ENCODE measurements around the gene ADARB2. TPM values are rescaled to one million over a fixed set of nuclear protein-coding genes. Genes with fewer than 3 reads are reported as not detected.

Gene ADARB2
- total RNA-seq, 1 experiment from 2014 or later = not detected

DNA sequence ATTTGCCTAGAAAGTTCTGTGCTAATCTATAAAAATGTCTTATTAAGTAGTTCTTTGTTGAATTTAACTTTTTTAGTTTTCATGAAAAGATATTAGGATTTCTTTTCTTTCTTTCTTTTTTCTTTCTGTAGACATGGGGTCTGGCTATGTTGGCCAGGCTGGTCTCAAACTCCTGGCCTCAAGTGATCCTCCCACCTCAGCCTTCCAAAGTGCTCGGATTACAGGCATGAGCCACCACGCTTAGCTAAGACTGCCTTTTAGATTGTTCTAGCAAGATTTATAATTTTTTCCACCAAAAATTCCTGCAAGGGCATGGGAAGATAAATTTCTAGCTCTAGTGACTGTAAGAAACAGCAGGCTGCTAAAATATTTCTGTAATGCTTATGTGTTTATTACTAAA lies 540.7 kb downstream of the ADARB2 start:
- no peaks in the 10 kb centered on the region for H3K36me3 Mint-ChIP-seq (ENCODE audit: insufficient read depth, unreplicated experiment)
- no peak for DNase-seq
- no peaks in the 10 kb centered on the region for H3K9me3 Mint-ChIP-seq (ENCODE audit: low read depth, unreplicated experiment)
- TF ChIP-seq, protein P1, sequence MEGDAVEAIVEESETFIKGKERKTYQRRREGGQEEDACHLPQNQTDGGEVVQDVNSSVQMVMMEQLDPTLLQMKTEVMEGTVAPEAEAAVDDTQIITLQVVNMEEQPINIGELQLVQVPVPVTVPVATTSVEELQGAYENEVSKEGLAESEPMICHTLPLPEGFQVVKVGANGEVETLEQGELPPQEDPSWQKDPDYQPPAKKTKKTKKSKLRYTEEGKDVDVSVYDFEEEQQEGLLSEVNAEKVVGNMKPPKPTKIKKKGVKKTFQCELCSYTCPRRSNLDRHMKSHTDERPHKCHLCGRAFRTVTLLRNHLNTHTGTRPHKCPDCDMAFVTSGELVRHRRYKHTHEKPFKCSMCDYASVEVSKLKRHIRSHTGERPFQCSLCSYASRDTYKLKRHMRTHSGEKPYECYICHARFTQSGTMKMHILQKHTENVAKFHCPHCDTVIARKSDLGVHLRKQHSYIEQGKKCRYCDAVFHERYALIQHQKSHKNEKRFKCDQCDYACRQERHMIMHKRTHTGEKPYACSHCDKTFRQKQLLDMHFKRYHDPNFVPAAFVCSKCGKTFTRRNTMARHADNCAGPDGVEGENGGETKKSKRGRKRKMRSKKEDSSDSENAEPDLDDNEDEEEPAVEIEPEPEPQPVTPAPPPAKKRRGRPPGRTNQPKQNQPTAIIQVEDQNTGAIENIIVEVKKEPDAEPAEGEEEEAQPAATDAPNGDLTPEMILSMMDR (IDR thresholded peaks at IDR 0.05; ENCODE audit: unreplicated experiment) = no peak
- peaks cover 72% of the 10 kb centered on the region for H3K27me3 Mint-ChIP-seq (ENCODE audit: unreplicated experiment)
- no peaks in the 10 kb centered on the region for H3K4me1 Mint-ChIP-seq (ENCODE audit: low read depth, unreplicated experiment)
- intact Hi-C loops (cut with micrococcal nuclease; ENCODE audit: unreplicated experiment) = no loop called here
- no peak overlapping the region for H3K27ac Mint-ChIP-seq (ENCODE audit: unreplicated experiment)
- H3K4me3 Mint-ChIP-seq (ENCODE audit: low read depth, unreplicated experiment) = no peak overlapping the region
- no TSS peak for BruUV-seq (replicated peaks)
- CTCF ChIA-PET = no interaction called here

DNA sequence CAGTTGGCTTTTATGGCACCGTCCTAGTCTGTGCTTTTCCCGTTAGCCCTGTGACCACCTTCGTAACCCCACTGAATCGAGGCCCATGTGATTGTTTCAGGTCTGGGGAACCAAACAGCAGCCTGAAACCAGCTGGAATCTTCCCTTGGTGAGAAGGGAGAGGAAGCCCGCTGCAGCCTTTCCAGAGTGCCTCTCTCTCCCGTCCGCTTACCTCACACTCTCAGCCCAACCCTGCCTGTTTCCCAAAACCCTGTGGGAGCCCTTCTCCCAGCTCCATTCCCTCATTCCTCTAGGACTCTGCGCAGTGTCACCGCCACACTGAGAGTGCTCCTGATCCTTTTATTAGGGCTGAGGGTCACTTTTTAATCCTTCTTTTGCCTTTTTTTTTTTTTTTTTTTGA lies 541.5 kb downstream of the ADARB2 start:
- no peak overlapping the region for H3K4me3 Mint-ChIP-seq (ENCODE audit: low read depth, unreplicated experiment)
- H3K9me3 Mint-ChIP-seq (ENCODE audit: low read depth, unreplicated experiment) = no peaks in the 10 kb centered on the region
- intact Hi-C loops (cut with micrococcal nuclease; ENCODE audit: unreplicated experiment) = no loop called here
- TF ChIP-seq, protein P1 (IDR thresholded peaks at IDR 0.05; ENCODE audit: unreplicated experiment) = no peak
- H3K4me1 Mint-ChIP-seq (ENCODE audit: low read depth, unreplicated experiment) = no peaks in the 10 kb centered on the region
- no peaks in the 10 kb centered on the region for H3K36me3 Mint-ChIP-seq (ENCODE audit: insufficient read depth, unreplicated experiment)
- no peak overlapping the region for H3K27ac Mint-ChIP-seq (ENCODE audit: unreplicated experiment)
- no TSS peak for BruUV-seq (replicated peaks)
- DNase-seq = no peak
- CTCF ChIA-PET = interaction anchor here (0.7 kb wide), 1 partner anchor 841 kb away, joined by 7 read pairs; no protein-coding TSS in a partner anchor
- peaks cover 70% of the 10 kb centered on the region for H3K27me3 Mint-ChIP-seq (ENCODE audit: unreplicated experiment)

DNA sequence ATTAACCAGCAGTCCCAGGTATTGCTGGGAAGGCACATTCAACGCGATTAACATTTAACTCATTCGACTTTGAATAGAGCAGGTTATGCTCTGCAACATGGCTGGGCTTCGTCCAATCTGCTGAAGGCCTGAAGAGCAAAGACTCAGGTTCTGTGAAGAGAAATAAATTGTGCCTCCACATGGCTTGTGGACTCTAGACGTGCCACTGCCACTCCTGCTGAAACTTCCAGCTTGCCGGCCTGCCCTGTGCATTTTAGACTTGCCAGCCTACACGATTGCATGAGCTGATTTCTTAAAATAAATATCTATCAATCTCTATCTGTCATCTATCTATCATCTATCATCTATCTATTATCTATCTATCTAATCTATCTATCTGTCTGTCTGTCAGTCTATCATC lies 543.2 kb downstream of the ADARB2 start:
- intact Hi-C loops (cut with micrococcal nuclease; ENCODE audit: unreplicated experiment) = no loop called here
- no peaks in the 10 kb centered on the region for H3K4me1 Mint-ChIP-seq (ENCODE audit: low read depth, unreplicated experiment)
- H3K9me3 Mint-ChIP-seq (ENCODE audit: low read depth, unreplicated experiment) = no peaks in the 10 kb centered on the region
- no peak overlapping the region for H3K27ac Mint-ChIP-seq (ENCODE audit: unreplicated experiment)
- no TSS peak for BruUV-seq (replicated peaks)
- no peak for DNase-seq
- H3K27me3 Mint-ChIP-seq (ENCODE audit: unreplicated experiment) = peaks cover 76% of the 10 kb centered on the region
- TF ChIP-seq, protein P1 (IDR thresholded peaks at IDR 0.05; ENCODE audit: unreplicated experiment) = no peak
- no peak overlapping the region for H3K4me3 Mint-ChIP-seq (ENCODE audit: low read depth, unreplicated experiment)
- CTCF ChIA-PET = no interaction called here
- no peaks in the 10 kb centered on the region for H3K36me3 Mint-ChIP-seq (ENCODE audit: insufficient read depth, unreplicated experiment)

DNA sequence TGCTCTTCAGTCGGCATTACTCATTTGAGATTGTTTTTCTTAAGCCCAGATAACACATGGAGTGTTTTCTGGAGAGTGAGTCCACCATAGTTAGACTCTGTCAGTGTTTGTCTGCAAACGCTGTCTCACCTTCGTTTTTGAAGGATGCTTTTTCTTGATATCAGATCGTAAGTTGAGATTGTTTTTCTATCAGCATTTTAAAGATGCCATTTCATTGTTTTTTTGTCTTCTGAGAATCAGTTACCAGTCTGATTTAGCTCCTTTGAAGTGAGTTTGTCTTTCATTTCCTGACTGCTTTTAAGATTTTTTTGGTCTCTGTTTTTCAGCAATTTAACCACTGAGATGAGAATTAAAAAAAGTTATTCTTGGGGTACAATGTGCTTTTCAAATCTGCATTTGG lies 543.8 kb downstream of the ADARB2 start:
- intact Hi-C loops (cut with micrococcal nuclease; ENCODE audit: unreplicated experiment) = no loop called here
- Mint-ChIP-seq H3K4me1 (ENCODE audit: low read depth, unreplicated experiment) (no peaks in the 10 kb centered on the region), H3K27me3 (ENCODE audit: unreplicated experiment) (peaks cover 70% of the 10 kb centered on the region), H3K9me3 (ENCODE audit: low read depth, unreplicated experiment) (no peaks in the 10 kb centered on the region), H3K4me3 (ENCODE audit: low read depth, unreplicated experiment) (no peak overlapping the region), H3K36me3 (ENCODE audit: insufficient read depth, unreplicated experiment) (no peaks in the 10 kb centered on the region), H3K27ac (ENCODE audit: unreplicated experiment) (no peak overlapping the region)
- CTCF ChIA-PET = no interaction called here
- TF ChIP-seq, protein P1 (IDR thresholded peaks at IDR 0.05; ENCODE audit: unreplicated experiment) = no peak
- no peak for DNase-seq
- no TSS peak for BruUV-seq (replicated peaks)

Measured in Calu3 (cell line).